Activated CD8-positive, alpha-beta memory T cell treated with anti-CD3 and anti-CD28 coated beads for 48 hours (primary cell): ENCODE measurements around the gene HMGN4.
"Not testable (repeated sequence)": the region's sequence is repeated elsewhere in the genome, so short reads cannot be mapped to it uniquely, and the experiment has no call there.

Experiments
- DNase-seq, 3 experiments: peaks; one replicate each; pipeline ENCODE4 v3.0.0-alpha.2; 2020; ENCODE audit warnings: low read depth in 2 of 3, low spot score in 2 of 3

Gene HMGN4

DNA sequence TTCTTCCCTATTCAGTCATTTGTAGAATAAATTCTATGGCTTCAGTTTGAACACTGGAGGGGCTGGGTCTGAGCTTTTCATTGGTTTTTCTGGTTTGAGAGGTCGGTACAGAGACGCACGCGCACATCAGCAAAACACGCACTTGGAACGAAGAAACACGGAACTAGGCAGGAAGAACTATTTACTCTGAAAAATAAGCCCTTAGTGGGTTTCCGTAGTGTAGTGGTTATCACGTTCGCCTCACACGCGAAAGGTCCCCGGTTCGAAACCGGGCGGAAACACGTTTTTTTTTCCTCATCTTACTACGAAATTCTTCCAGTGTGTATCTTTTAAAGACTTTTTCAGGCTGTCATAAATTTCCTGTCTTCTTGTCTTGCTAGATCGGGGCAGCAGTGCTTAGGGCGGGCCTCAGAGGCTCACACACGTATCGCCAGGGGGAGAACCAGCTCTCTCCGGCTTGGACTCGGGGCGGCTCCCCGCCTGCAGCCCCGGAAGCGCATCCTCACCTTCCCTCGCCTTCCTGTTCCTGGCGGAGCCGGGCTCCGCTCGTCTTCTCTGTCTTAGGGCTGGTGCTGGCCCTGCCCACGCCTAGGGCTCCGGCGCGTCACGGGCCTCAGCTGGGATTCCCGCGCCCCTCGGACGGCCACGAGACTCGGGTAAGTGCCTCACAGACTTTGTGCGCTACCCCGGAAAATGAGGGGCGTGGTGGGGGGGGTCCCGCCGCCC lies at the start of gene HMGN4:
Gene HMGN4 (plus strand): TSS at position 521 of the 726 bp plus-strand sequence. CDS start 6,841 bp downstream, outside the sequence.
- DNase-seq = peak; percentile 63 to 72 (median 71)

DNA sequence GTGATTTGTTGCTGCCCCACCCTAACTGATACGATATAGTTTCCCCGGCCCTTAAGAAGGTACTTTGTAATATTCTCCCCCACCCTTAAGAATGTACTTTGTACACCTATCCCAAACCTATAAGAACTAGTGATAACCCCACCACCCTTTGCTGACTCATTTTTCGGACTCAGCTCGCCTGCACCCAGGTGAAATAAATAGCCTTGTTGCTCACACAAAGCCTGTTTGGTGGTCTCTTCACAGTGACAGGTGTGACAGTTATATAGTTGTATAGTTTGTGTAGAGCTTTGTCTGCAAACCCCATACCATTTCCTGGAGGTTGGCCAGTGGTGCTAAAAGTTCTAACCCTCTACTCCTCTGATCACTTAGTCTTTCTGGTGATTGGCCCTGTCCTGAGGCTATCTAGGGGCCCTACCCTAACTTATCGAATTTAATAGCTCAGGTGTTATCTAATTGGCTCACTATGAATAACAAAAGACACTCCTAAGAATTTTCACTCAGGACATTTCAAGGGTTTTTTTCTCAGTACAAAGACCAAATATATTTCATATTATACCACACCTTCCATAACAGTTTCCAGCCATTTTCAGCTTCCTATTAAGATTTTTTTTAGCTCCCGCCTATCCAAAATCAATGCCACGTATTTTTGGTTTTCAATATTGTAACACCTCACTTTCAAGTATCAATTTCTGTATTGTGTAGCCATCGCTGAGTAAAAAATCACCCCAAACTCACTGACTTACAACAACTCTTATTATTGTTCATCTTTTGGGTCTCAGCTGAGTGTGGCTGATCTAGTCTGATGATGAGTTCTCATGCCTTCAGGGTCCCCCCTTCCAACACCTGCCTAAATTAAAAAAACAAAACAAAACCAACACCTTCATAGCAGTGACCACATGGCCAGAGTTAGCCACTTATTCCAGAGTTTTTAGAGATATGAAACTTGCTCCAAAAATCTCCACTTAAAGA lies 47.9 kb upstream of the HMGN4 start:
- no peak for DNase-seq

DNA sequence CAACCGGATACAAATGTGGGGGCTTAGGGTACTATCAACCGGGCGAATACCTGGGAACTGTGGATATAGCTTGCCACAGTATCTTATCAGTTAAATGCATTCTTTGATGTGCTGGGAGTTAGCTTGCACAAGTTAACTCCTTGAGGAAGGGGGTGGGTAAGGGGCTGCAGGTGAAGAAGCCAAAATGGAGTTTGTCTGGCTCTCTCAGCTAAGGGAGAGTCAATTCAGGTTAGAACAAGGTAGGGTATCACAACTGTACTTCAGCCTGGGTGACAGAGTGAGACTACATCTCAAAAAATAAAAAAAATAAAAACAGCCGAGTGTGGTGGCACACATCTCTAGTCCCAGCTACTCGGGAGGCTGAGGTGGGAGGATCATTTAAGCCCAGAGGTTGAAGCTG lies 46.6 kb upstream of the HMGN4 start:
- no peak for DNase-seq

DNA sequence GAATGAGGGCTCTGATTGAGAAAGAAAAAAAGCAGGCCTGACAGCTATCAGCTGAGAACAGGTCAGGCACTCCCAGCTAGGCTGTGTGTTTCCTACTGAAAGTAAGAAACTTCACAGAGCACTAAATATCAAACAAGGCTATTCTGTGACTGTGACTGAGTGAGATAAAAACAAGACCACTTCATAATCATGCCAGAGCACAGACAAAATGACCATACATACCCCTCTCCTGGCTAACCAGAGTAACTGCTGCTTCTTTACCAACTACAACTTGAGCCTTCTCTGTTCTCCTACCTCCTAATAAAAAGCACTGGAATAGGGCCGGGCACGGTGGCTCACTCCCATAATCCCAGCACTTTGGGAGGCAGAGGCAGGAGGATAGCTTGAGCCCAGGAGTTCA lies 44.9 kb upstream of the HMGN4 start:
- DNase-seq = no peak

DNA sequence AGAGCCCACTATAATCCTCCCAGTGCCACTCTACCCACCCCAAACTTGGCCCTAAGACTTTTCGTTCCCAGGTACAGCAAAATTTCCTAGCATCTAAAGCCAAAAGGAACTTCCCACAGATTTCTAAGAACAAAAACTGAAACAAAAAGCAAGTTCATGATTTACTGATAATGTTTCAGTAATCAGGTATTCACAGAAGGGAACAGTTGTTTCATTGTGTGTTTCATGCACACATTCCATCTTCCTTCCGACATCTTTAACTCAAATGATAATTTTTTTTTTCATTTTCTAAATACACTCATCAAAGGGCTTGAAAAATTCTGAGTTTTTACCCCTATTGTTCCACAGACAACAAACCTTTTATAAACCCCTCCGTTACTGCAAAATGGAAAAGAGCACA lies 44.0 kb upstream of the HMGN4 start:
- no peak for DNase-seq

DNA sequence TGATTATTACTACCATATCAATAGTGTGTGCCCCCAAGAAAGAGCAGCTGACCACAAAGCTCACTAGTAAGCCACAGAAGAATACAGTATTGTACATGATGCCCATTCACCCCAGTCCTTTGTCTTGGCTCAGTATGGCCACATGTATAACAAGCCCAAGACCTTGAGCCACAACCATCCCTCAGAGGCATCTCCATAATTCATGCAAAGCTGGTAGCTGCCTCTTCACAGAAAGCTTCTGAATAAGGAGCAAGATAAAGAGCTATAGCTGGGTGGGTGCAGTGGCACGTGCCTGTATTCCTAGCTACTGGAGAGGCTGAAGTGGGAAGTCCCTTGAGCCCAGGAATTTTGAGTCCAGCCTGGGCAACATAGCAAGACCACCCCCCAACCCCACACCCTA lies 42.9 kb upstream of the HMGN4 start:
- no peak for DNase-seq

DNA sequence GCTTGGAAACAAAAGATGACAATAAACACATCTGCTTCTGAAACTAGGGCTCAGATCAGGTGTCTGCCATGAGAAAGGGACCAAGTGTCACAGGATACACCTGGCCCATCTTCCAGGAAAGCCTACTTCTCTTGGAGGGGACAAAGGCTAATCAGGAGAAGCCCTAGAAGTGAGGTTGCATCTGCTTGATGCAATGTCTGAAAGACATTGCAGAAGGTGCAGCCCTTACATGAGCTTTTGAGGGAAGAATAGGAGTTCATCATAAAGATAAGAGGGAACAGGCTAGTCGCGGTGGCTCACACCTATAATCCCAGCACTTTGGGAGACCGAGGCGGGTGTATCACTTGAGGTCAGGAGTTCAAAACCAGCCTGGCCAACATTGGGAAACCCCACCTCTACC lies 40.6 kb upstream of the HMGN4 start:
- no peak for DNase-seq

DNA sequence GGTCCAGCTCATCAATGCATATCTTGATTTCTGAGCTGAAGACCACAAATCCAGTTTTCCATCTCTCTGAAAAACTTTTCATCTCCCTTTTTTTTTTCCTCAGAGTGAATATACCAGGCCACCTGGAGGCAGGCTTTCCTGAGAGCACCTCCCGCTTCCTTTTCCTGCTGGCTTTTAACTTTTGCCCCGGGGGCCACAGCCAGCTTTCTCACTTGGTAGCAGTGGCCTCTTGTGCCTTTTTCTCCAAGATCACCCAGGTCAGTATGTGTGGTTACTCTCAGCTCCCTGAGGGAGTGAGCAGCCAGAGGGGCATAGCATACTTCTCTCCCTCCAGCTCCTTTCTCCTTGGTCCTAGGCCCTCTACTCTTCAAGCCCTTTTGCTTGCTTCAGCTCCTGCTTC lies 38.1 kb upstream of the HMGN4 start, which contains the start of gene BTN1A1:
Gene BTN1A1 (plus strand): TSS at position 202 of the 400 bp plus-strand sequence. CDS start 984 bp downstream, outside the sequence.
- no peak for DNase-seq

DNA sequence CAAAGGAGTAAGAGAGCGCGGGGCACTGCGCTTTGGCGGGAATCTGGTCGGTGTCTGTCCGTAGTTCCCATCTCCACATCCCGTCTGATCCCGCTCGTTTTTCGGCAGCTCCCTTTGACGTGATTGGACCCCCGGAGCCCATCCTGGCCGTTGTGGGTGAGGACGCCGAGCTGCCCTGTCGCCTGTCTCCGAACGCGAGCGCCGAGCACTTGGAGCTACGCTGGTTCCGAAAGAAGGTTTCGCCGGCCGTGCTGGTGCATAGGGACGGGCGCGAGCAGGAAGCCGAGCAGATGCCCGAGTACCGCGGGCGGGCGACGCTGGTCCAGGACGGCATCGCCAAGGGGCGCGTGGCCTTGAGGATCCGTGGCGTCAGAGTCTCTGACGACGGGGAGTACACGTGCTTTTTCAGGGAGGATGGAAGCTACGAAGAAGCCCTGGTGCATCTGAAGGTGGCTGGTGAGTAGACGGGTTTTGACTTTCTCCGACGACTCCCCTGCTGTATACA lies 36.6 kb upstream of the HMGN4 start:
- peak in 1 of 3 experiments; percentile 8 for DNase-seq

DNA sequence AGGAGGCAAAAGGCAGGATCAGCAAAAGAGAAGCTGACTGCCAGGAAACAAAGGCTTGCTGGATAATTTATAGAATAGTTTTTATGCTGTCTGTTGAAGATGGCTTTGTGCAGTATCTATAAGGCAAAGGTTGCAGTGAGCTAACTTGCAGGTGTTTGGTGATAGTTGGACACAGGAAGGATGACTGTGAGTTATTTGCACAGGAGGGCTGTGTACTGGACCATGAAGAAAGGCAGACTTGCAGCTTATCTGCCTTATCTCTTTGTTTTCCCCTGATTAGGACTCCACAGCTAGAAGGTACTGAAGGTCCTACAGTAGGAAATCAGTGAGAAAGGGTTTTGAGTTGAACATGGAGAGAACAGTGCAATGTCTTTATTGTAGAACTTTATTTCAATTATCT lies 36.0 kb upstream of the HMGN4 start:
- DNase-seq = no peak

DNA sequence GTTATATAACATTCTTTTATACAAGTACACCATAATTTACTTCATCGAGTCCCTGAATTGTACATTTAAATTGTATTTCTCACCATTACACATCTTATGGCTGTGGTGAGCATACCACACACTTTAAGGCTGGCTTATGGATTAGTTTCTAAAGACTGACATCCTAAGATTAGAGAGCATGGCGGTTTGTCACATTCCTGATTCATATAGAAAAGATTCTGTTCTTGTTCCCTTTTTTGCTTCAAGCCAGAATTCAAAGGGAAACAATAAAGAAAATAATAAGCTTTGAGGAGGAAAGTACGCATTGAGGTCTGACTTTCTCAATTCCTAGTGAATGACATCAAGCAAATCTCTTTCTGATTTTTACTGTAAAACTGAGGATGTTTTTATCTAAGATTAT lies 35.5 kb upstream of the HMGN4 start:
- no peak for DNase-seq

DNA sequence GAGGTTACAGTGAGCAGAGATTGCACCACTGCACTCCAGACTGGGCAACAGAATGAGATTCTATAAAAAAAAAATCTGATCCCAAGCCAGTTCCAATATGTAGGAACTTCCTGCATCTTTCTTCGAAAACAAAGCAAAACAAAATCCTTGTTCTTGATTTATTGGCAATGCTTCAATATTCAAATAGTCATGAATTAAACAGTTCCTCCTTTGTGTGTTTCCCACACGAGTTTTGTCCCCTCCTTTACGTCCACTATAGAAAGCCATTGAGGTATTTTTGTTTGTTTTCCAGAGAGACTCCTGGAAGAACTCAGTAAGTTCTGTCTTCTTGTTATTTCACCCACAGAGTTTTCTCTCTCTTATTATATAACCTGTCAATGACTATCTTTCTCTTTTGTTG lies 30.5 kb upstream of the HMGN4 start:
- DNase-seq = no peak

DNA sequence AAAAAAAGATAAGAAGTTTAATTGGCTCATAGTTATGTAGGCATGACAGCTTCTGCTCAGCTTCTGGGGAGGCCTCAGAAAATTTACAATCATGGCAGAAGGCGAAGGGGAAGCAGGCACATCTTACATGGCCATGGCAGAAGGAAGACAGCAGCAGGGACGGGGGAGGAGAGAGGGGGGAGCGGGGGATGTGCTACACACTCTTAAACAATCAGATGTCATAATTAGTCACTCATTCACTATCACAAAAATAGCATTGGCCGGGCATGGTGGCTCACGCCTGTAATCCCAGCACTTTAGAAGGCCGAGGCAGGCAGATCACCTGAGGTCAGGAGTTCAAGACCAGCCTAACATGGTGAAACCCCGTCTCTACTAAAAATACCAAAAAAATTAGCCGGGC lies 27.1 kb upstream of the HMGN4 start:
- DNase-seq = not testable (repeated sequence)

DNA sequence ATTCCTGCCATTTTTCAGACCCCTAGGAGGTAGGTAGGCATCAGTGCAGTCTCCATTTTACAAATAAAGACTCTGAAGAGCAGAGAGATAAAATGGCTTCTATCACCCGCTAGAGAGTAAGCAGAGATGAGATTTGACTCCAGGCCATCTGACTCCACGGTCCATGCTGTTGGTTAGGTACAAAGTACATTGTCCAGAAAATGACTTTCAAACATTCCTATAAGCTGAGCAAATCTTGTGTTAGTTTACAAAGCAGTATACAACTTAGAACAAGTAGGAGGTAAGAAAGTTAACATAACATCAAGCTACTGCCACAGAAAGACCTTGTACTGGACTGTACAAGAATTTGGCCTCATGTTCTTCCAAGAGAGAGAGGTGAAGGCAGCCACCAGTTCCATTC lies 23.2 kb upstream of the HMGN4 start:
- DNase-seq = no peak

DNA sequence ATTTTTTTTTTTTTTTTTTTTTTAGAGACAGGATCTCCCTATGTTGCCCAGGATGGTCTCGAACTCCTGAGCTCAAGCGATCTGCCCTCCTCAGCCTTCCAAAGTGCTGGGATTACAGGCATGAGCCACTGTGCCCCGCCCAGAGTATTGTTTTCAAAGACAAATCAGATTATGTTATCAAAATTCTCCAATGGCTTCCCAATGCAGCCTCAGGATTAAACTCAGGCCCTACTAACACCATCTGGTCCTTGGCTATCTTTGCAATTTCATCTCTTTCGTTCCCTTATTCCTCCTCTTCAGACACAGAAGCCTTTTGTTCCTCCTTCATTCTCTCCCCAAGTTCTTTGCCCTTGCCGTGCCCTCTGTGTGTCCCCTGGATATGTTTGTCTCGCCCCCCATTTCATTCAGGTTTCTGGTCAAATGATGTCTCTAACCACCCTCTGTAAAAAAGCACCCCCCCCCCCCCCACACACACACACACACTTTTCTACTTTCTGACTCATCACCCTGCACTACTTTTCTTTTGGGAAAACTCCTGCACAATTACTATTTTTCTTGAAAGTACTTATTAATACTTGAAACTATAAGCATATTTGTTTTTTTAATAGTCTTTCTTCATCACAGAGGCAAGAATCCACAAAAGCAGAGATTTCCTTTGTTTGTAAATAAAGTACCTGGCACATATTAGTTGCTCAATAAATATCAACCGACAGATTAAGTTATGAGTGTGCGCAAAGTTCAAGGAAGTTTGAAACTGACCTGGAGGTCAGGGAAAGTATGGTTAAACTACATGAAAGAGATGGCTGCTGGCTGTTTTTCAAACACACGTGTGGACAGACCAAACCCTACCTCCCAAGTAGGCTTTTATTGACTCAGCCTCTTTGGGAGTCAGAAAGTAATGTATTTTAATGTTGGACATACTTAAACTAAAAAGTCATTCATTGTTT lies 21.4 kb upstream of the HMGN4 start:
- DNase-seq = no peak

DNA sequence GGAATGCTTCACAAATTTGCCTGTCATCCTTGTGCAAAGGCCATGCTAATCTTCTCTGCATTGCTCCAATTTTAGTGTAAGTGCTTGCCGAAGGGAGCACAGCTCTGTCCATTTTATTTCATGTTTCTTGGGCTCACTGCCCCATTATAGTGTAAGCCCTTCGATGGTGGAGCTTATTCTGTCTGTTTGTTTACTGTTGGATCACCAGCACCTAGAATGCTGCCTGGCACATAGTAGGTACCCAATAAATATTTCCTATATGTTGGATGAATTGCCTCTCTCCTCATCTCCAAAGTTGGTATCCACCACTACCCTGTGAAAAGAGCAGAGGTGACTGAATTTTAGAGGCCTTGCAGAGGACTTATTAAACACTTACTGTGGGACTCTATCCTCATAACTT lies 18.8 kb upstream of the HMGN4 start:
- DNase-seq = no peak

DNA sequence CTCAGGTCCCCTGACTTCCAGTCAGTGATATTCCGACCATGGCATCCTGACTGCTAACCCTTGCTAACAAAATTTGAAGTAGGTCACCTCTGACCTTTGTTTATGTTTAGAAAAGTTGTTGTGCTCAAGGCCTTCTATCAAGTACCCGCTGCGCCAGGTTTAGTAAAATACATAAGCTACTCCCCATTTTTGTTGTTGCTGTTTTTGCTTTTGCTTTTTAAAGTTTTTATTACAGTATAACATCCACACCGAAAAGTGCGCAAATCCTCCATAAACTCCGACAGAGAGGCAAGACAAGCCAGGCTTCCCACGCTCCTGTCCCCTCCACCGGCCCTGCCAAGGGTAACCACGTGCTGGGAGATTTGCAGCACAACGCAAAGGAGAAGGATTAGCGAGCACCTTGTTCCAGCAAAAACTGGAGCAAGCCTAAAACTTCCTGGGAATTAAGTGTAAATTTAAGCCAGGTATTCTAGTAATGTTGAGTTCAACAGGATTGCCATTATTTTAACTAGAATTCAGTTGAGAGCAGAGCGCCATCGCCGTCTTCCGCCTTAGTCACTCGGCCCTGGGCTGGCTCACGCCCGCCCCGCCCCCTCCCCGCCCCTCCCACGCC lies 17.8 kb upstream of the HMGN4 start:
- DNase-seq = peak in 1 of 3 experiments; percentile 12

DNA sequence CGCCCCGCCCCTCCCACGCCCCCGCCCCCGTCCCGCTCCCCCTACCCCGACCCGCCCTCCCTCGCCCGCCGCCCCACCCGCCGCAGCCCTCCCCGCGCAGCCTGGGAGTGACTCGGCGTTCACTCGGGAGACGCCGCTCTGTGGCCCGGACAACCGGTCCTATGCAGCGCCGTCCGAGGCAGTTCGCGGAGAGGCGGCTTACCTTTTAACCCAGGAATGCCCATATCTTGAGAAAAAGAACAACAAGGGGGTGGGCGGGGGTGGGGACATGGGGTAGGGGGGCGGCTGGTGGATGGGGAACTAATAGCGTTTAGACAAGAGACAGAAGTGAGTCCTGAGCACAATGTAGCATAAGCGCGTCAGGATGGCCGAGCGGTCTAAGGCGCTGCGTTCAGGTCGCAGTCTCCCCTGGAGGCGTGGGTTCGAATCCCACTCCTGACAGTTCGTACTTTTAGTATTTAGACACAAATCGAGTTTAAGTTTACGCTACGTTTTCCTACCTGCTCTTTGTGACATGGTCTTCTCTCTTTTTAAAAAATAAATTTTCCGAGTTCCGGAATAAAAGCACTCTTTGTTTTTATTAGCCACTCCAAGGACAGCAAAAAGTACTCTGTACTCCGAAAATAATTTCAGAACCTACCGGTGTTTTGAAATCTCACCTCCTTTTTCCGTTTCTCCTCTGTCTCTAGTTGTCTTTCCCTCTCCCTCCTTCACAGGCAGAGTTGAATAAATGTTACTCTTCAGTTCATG lies 17.1 kb upstream of the HMGN4 start:
- DNase-seq = peak; percentile 62 to 93 (median 89)

DNA sequence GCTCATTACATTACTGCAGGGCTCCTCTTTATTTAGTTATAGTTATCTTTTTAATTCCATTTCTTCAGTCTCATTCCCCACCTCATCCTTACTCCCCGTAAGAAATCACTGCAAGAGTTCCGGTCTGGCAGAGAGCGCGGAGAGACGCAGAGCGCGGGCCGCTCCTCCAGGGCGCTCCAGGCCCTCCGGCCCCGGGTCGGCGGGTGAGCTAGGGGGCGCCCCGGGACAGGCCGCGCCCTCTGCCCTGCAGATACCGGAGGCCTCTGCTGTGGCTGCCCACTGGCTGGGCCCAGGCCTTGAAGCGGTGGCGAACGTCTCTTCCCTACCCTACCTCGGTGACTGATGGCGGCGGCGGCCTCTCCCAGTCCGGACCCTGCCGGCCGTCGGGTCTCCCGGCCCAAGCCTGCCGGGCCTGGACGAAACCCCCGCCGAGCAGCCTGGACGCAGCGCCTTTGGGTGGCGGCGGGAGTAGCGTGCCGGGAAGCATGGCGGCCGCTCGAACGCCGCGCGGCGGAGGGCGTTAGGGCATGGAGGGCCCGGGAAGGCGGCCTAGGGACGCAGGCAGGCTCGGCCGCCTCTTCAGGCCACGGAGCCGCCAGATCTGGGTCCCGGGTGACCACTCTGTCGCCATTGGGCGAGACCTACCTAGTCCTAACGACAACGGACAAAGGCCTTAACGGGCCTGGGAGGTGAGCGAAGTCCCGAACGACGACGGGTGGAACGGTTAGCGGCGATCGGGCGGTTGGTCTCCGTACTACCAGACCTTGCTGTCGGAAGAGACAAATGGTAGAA lies 16.4 kb upstream of the HMGN4 start:
- DNase-seq = peak; percentile 35 to 67 (median 57)
